ENCODE measurements around the gene PPEF1.
"Not testable (repeated sequence)": the region's sequence is repeated elsewhere in the genome, so short reads cannot be mapped to it uniquely, and the experiment has no call there.

Gene PPEF1

DNA sequence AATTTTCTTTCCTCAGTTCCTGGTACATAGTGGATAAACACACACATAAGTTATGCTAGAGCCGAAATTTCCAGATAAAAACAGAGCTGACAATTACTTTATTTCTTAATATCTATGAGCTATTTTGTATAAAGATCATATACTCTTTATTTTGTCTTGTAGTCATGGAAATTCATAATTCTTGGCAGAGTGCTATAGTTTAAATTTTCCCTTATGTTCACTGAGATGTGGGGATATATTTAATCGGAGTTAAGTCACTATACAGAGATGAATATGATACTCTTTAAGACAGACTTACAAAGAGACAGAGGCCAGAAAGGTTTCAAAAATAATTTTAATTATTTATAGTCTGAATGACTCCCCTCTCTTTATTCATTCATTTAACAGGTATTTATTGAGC lies 89.7 kb downstream of the PPEF1 start:
- no peak for DNase-seq (ENCODE audit: low read depth in 2 of 2)

DNA sequence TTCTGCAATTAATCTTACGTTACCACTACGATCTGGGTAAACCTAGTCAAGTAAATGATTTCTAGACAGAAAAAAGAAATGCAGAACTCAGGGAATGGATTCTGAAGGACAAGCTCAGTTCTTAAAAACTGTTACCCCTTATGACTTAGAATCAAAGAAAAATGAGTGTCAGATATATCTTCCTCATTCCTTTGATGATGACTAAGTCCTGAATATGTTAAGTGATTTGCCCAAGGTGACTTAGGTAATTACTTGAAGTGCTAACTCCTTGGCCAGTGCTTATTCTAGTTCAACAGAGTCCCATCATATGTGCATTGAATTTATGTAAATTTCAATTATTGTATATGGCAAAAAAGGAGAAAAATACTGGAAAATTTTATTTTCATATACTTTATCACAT lies 92.5 kb downstream of the PPEF1 start:
- DNase-seq (ENCODE audit: low read depth in 2 of 2), result no peak

DNA sequence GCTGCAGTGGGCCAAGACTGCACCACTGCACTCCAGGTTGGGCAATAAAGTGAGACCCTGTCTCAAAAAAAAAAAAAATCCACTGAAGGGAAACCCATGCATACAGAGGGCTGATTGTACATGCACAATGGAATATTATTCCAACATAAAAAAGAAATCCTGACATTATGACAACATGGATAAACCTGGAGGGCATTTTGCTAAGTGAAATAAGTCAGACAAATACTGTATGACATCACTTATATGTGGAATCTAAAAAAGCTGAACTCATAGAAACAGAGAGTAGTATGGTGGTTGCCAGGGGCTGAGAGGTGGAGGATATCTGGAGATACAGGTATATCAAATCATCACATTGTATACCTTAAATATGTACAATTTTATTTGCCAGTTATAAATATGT lies 102.2 kb downstream of the PPEF1 start:
- DNase-seq (ENCODE audit: low read depth in 2 of 2), result no peak

DNA sequence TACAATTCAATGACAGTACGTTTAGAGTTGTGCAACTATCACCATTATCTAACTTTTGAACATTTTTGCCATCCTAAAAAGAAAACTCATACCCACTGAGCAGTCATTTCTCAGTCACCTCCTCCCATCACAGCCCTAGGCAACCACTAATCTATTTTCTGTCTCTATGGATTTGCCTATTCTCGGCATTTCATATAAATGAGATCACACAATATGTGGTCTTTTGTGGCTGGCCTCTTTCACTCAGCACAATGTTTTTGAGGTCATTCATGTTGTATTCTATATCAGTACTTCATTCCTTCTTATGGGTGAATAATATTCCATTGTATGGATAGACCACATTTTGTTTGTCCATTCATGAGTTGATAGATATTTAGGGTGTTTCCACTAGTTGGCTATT lies 103.0 kb downstream of the PPEF1 start:
- no peak for DNase-seq (ENCODE audit: low read depth in 2 of 2)

DNA sequence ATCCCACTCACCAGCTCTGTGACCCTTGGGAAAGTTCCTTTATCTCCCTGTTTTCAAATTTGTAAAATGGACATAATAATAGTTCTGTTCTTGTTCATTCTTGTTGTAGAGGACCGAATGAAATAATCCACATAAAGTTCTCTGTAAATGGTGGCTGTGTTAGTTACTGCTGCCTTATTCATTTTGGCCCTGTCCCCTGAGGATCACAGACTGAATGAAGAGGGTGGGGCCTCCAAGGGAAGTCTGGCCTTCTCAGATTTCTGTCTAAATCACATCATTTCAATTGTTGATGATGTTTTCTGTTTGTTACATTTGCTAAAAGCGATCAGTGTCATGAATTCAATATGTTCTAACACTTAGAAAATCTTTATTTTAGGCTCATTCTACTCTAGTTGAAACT lies 117.9 kb downstream of the PPEF1 start:
- DNase-seq (ENCODE audit: low read depth in 2 of 2), result no peak

DNA sequence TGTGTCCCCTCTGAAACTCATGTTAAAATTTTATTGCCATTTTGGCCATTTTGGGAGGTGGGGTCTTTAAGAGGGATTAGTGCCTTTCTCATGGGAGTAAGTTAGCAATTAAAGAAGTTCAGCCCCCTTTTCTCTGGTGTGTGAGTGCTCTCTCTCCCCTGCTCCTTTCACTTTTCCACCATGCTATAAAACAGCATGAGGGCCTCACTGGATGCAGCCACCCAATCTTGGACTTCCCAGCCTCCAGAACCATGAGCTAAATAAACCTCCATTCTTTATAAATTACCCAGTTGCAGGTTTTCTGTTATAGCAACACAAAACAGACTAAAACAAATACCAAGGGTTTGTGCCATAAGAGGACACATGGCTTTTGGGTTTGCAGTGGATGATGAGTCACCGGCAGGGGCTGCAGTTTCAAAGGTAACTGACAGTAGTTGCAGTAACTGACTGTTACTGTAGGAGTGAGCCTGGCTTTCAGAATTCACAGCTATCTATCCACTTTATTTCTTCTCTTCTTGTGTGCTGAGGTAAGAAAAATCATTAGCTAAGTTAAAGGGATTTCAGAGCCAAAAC lies 121.5 kb downstream of the PPEF1 start:
- no peak for DNase-seq (ENCODE audit: low read depth in 2 of 2)

DNA sequence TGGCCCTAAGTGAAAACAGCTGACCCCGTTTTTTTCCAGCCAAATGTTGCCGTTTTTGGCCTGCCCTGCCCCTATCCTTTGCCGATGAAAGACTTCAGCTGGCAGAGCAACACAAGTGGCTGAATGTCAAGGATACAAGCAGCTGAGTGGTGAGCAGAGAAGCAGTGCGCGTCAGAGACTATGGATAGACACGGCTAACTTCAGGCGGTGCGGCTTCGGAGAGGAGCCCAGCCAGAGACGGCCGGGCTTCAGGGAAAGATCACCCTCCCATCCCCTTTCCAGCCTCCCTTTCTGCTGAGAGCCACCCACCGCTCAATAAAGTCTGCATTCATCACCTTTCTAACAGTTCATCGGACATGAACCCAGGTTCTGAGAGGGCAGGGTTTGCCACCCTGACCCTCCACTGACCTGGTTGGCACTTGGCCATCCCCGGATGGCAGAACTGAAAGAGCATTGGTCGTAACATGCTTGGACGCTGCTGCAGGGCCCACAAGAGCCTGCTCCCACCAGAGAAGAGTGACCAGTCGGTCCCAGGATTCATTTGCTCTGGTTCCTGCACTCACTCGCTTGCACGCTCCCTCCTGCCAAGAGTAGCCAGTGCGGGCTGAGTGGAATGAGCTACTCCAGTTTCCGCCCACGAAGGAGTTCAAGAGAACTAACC lies 125.8 kb downstream of the PPEF1 start:
- no peak for DNase-seq (ENCODE audit: low read depth in 2 of 2)

DNA sequence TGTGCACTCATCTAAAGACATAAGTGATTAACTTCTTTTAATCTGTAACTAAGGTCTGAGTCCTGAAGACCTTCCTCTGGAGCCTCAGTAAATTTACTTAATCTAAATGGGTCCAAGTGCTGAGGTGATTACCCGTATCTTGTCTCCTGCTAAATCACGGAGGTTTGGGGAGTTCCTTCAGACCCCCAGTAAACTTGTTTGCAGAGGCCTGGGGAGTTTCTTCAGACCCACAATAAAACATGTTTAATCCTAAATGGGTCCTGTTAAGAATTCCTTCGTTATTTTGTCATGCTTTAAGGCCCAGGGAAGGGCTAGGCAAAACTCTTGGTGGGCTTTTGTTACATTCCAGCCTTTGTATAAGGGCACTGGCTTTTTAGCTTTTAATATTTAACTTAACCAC lies 140.5 kb downstream of the PPEF1 start:
- DNase-seq (ENCODE audit: low read depth in 2 of 2), result not testable (repeated sequence)

DNA sequence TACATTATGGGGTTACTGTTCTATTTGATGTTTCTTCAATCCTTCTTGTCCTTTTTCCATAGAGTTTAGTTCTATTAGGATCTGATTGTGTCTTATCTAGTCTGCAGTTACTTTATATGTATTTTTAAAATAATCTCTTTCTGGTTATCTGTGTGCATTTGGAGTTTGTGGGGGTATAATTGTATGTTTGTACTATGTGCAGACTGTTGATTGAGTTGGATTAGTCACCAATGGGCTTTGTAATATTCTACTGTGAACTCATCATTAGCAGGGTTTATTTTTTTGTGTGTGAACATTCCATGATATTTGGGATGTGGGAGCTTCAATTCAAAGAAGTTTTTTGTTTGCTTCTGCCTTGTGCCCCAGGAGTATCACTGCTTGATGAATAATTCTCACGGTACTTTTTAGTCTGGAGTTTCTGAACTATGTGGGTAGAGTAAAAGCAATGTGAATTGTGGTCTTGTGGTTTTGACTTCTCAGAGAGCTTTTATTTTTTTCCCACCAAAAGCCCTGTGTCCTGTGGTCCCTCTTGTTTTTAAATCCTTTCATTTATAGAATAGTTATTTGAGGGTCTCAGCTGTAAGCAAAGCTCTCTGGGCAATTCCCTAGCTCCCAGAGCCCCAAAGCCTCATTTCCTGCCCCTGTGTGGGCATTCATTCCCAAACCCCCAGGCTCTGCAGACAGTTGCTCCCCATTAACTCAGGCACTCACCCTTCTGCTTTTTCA lies 148.6 kb downstream of the PPEF1 start:
- no peak for DNase-seq (ENCODE audit: low read depth in 2 of 2)

DNA sequence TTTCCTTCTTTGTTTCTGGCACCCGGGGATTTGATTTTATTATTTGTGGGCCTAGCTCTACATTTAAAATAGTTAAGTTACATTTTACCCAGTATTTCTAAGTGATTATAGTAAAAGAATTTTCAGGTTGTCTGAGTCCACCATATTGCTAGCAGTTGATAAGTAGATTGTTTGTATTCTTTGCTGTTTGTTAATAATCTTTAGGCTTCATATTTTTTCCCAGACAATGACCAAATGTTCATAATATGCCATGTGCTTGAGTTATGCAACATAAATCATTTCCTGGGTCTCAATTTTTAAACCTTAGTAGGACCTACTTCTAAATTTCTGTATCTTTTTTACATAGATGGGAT lies 149.2 kb downstream of the PPEF1 start:
- no peak for DNase-seq (ENCODE audit: low read depth in 2 of 2)

DNA sequence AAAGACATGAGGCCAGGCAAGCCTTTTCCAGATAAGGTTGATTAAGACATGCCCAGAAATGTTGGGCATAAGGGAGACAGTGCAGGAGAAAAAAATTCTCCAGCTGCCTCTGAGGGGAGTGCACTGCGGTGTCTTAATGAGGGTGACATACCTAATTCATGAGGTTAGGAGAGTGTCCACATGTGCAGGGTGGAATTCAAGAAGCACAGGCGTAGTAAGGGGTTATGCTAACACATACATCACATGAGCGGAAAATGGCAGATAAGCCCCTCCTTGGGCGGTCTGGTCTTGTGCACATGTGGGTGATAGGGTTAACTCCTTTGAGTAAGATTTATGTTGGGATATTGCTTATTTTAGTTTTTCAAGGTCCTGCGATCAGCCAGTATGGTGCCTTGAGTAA lies 154.1 kb downstream of the PPEF1 start:
- no peak for DNase-seq (ENCODE audit: low read depth in 2 of 2)

DNA sequence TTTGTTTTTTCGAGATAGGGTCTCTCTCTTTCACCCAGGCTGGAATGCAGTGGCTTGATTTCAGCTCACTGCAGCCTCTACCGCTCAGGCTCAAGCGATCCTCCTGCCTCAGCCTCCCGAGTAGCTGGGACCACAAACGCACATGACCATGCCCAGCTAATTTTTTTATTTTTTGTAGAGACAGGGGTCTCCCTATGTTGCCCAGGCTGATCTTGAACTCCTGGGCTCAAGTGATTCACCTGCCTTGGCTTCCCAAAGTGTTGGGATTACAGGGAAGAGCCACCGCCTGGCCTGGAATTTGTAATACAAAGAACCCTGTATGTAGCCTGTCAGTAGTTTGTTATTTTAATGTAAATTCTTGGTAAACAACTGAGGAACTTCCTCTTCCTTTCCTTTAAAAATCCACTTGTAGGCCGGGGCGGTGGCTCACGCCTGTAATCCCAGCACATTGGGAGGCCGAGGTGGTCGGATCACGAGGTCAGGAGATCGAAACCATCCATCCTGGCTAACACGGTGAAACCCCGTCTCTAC lies 157.0 kb downstream of the PPEF1 start:
- no peak for DNase-seq (ENCODE audit: low read depth in 2 of 2)

DNA sequence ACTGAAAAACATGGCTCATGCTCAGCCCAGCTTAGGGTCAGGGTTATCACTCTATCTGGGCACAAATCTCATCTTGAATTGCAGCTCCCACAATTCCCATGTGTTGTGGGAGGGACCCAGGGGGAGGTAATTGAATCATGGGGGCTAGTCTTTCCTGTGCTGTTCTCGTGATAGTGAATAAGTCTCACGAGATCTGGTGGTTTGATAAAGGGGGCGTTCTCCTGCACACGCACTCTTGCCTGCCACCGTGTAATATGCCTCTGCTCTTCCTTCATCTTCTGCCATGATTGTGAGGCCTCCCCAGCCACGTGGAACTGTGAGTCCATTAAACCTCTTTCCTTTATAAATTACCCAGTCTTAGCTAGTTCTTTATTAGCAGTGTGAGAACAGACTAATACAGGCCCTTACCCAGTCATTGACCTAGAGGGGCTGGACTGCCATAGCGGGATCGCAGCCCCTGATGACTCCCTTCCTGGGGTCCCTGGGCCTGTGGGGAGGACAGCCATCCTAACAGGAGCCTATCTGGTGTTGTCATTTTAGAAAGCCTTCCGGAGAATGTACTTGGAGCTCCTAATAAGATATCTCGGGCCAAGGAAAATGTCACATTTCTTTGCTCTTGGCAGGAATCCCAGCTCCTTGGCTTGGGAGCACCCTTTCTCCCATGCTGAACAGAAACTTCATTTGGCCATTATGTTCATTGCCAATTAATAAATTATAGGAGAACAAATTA lies 163.9 kb downstream of the PPEF1 start:
- DNase-seq (ENCODE audit: low read depth in 2 of 2), result no peak

DNA sequence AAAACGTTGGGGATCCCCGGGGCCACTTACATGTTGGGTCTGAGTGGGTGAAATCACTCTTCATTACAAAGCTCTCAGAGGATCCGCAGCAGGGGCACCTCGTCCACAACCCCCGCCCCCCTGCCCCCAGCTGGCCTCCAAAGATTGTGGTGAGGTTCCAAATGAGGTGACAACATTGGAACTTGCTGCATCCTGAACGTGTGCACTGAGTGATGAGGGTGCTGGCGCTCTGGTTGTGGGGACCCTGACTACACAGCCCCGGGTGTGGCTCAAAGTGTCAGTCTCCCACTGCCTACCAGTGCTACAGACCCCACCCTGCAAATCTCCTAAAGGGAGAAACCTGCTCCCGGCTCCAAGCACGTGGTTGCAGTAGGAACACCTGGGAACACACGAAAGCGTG lies 164.5 kb downstream of the PPEF1 start:
- DNase-seq (ENCODE audit: low read depth in 2 of 2), result no peak

DNA sequence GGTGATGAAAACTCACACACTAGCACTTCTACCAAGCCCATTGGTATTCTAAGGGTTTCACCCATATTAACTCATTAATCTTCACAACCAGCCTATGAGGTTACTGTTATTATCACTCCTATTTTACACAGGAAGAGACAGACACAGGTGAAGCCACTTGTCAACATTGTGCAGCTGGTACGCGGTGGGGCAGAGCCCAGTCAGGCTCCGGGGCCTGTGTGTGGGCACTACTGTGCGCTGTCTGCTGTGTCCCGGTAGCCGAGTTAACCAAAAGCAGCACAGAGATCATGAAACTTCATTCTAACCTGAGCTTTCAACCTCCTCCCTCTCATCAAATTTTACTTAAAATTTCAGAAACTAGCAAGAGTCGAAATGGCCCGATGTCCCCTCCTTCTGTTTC lies 165.2 kb downstream of the PPEF1 start:
- DNase-seq (ENCODE audit: low read depth in 2 of 2), result no peak

DNA sequence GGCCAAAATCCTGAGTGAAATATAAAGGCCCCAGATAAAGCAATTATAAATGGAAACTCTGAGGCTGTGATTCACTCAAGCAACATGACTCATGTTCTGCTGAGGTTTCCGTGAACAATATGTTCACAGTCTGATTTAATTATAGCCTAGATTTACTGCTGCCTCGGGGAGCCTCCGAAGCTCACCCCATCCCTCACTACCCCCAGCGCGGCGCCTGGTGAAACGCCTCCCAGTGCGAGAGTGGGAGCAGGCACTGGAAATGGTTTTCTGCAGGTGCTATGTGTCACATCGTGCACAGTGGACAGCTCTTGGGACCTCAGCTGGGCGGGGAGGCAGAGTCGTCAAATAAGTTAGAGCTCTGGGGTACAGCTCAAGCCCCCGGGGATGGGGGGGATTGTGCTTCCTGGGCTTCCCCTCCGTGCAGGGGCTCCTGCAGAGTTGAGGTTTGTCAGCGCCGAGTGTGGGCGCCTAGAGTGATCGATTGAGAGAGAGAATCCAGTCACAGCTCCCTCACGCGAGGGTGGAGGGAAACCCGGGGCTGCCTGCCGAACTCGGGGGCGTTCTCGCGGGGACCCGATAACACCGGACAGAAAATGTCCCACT lies 165.8 kb downstream of the PPEF1 start:
- DNase-seq (ENCODE audit: low read depth in 2 of 2), result no peak

DNA sequence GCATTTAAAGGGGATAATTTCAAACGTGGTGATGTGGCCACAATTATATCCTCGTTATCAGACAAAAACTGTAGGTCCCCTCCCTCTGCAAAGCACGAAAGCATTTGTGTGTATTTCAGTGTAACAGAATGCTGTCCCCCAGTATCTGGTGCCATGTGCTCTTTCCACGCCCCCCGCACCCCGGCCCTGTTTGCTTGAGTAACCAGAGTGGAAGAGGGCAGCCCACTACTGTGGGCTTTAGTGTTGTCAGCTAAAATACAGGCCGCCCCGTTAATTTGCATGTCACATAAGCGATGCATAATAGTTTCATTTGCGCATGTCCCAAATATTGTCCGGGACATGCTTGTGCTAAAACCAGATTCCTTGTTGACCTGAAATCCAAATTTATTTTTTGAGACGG lies 166.4 kb downstream of the PPEF1 start:
- DNase-seq (ENCODE audit: low read depth in 2 of 2), result no peak

DNA sequence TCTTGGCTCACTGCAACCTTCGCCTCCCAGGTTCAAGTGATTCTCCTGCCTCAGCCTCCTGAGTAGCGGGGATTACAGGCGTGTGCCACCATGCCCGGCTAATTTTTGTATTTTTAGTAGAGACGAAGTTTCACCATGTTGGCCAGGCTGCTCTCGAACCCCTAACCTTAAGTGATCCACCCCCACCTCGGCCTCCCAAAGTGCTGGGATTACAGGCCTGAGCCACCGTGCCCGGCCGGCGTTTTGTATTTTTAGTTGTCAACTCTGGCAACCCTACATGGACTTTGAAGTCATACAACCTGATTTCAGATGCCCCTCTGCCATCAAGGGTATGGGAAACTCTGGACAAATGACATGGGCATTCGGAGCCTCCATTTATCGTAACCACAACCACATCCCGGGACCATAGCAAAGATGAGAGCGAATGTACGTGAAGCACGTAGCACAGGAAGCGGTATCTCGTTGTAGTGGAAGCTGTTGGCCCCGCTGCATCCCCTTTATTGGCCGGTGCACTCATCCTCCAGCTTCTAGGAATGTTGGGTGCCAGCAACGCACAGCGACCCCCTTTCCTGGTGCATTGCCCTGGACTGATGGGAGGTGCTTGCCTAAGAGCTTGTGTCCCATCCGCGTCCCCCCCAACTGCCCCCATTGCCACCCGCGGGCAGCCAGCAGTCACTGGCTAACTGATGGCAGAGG lies 167.3 kb downstream of the PPEF1 start:
- DNase-seq (ENCODE audit: low read depth in 2 of 2), result no peak

DNA sequence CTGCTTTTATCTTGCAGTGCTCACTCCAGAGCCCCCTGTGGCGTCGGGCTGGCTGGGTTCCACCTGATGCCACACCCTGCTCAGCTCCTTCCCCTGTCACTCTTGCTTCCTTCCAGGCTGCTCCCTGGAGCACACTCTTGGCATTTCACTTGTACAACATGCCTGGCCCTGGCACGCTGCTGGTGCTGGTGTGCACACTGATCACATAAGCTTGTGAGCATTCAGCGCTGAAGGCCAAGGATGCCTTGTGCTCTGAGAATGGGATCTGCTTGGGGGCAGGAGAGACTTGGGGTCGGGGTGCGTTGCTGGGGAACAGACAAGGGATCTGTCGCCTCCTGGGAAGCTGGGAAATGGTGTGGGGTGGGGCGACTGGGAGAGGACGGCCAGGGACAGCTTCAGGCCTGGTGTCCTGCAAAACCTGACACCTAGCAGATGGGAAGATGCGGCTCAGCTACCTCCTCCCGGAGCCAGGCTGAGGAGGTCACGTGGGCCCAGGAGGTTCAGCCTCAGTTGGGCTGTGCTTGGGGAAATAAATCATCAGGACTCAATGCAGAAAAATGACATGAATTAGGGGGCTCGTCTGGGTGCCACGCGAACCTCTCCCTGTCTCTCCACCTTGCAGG lies 167.9 kb downstream of the PPEF1 start:
- no peak for DNase-seq (ENCODE audit: low read depth in 2 of 2)

DNA sequence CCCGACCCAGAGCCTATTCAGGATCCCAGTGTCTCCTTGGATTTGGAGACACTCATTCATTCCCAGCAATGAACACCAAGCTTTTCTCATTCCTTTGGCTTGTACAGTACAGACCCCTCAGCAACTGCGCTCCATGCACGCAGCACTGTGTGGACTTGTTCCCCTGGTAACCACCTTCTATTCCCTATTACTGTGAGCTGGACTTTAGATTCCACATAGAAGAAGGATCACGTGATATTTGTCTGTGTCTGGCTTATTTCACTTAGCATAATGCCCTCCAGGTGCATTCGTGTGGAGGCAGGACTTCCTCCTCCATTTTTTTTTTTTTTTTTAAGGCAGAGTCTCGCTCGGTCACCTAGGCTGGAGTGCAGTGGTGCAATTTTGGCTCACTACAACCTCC lies 170.0 kb downstream of the PPEF1 start:
- no peak for DNase-seq (ENCODE audit: low read depth in 2 of 2)
